ENCODE measurements around the gene LSM7.
A peak's percentile ranks its signal among the peaks of the same experiment; 100 is the strongest.

The LSM7 gene

GRCh38 chr19:2325281-2326046, 2.9 kb downstream of the LSM7 start:
- FAIRE-seq, result no peak
- DNase-seq (ENCODE audit: insufficient read length, low spot score), result no peak

GRCh38 chr19:2324220-2324948, 4.0 kb downstream of the LSM7 start:
- no peak for FAIRE-seq
- DNase-seq (ENCODE audit: insufficient read length, low spot score), result no peak

GRCh38 chr19:2323707-2324106, 4.7 kb downstream of the LSM7 start:
- FAIRE-seq (no peak), DNase-seq (ENCODE audit: insufficient read length, low spot score) (no peak)

- DNase-seq (ENCODE audit: insufficient read length, low spot score) (no peak), FAIRE-seq (no peak)
These were observed 6.7 kb downstream of the LSM7 start for GRCh38 chr19:2321565-2322283.

- DNase-seq (ENCODE audit: insufficient read length, low spot score), result no peak
- no peak for FAIRE-seq
These were observed 7.4 kb downstream of the LSM7 start for GRCh38 chr19:2320939-2321338.

- no peak for FAIRE-seq
These were observed 8.3 kb downstream of the LSM7 start for GRCh38 chr19:2320049-2320448.

GRCh38 chr19:2319551-2319950, 8.8 kb downstream of the LSM7 start:
- FAIRE-seq (no peak), DNase-seq (ENCODE audit: insufficient read length, low spot score) (no peak)

More at GRCh38 chr19:2320049-2320448, 8.3 kb downstream of the LSM7 start:
- no peak for DNase-seq (ENCODE audit: insufficient read length, low spot score)

- FAIRE-seq (no peak), DNase-seq (ENCODE audit: insufficient read length, low spot score) (no peak)
These were observed 9.5 kb downstream of the LSM7 start for GRCh38 chr19:2318923-2319322.

GRCh38 chr19:2317756-2318155, 10.6 kb downstream of the LSM7 start:
- FAIRE-seq, result no peak
- DNase-seq (ENCODE audit: insufficient read length, low spot score), result no peak

- FAIRE-seq (no peak), DNase-seq (ENCODE audit: insufficient read length, low spot score) (no peak)
These were observed 11.1 kb downstream of the LSM7 start for GRCh38 chr19:2317300-2317699.

- peak; percentile 49 for DNase-seq (ENCODE audit: insufficient read length, low spot score)
- FAIRE-seq, result no peak
These were observed 12.5 kb downstream of the LSM7 start for GRCh38 chr19:2315818-2316353.

GRCh38 chr19:2315121-2315817, 13.1 kb downstream of the LSM7 start:
- FAIRE-seq, result peak; percentile 63

GRCh38 chr19:2312820-2313501, 15.4 kb downstream of the LSM7 start:
- no peak for FAIRE-seq
- no peak for DNase-seq (ENCODE audit: insufficient read length, low spot score)

More at GRCh38 chr19:2315121-2315817, 13.1 kb downstream of the LSM7 start:
- DNase-seq (ENCODE audit: insufficient read length, low spot score), result no peak

GRCh38 chr19:2311093-2311492, 17.3 kb downstream of the LSM7 start:
- FAIRE-seq (no peak), DNase-seq (ENCODE audit: insufficient read length, low spot score) (no peak)

- FAIRE-seq, result no peak
- DNase-seq (ENCODE audit: insufficient read length, low spot score), result no peak
These were observed 18.5 kb downstream of the LSM7 start for GRCh38 chr19:2309734-2310362.

- DNase-seq (ENCODE audit: insufficient read length, low spot score), result no peak
- FAIRE-seq, result no peak
These were observed 20.3 kb downstream of the LSM7 start, which contains the start of gene LINGO3 for GRCh38 chr19:2308114-2308556. Gene LINGO3, minus strand, starts transcription at chr19:2308154. Its CDS starts 16,378 bp downstream, at chr19:2291776.

- FAIRE-seq, result no peak
- DNase-seq (ENCODE audit: insufficient read length, low spot score), result no peak
These were observed 20.8 kb downstream of the LSM7 start for GRCh38 chr19:2307518-2308012.

- DNase-seq (ENCODE audit: insufficient read length, low spot score), result no peak
- FAIRE-seq, result no peak
These were observed 21.4 kb downstream of the LSM7 start for GRCh38 chr19:2306971-2307370.

GRCh38 chr19:2306281-2306806, 22.0 kb downstream of the LSM7 start:
- DNase-seq (ENCODE audit: insufficient read length, low spot score) (no peak), FAIRE-seq (no peak)
